ENCODE measurements around the gene PHACTR2.
A peak's percentile ranks its signal among the peaks of the same experiment; 100 is the strongest.

Gene PHACTR2

DNA sequence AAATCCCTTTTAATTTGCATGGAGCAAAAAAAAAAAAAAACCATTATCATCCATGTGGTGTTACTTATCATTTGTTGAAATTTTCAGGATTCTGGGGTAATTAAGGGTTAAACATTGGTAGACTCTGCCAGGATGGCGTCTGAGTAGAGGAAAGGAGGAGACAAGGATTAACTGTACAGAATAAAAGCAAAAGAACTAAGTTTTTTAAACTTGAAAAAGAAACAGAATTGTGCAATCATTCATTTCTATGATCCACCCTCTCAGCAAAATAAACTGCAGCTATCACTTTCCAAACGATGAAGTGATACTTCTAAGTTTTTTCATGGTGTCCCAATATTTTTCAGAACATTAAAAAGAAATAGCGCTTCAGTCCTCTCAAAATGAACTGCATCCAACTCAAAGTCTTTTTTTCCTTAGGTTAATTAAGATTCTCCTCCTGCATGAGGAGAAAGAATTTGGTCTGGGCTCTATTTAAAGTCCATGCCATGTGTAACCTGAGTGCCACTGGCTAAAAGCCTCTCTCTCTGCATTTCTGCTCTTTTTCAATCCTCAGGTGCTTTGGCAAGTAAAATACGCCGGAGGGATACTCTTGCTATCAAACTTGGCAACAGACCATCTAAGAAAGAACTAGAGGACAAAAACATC lies 95.9 kb downstream of the PHACTR2 start:
- H3K36me3 ChIP-seq = peaks cover 0 to 23% (median 11%) of the 10 kb centered on the region in 3 donors

DNA sequence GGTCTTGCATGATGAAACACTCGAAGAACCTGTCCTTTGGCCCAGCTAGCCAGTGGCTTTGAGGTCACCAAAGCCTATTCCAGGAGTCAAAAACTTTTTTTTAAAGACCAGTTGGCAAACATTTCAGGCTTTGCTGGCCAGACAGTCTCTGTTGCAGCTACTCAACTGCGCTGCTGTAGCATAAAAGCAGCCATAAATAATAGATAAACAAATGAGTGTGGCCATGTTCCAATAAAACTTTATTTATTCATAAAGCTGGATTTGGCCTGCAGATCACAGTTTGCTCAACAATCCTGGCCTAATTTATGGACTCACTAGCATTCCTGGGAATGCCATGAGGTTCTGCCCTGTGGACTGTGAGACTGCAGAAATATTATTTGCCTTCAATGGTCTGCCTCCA lies 96.6 kb downstream of the PHACTR2 start:
- no peaks in the 10 kb centered on the region for H3K27me3 ChIP-seq
- TF ChIP-seq, protein P1, sequence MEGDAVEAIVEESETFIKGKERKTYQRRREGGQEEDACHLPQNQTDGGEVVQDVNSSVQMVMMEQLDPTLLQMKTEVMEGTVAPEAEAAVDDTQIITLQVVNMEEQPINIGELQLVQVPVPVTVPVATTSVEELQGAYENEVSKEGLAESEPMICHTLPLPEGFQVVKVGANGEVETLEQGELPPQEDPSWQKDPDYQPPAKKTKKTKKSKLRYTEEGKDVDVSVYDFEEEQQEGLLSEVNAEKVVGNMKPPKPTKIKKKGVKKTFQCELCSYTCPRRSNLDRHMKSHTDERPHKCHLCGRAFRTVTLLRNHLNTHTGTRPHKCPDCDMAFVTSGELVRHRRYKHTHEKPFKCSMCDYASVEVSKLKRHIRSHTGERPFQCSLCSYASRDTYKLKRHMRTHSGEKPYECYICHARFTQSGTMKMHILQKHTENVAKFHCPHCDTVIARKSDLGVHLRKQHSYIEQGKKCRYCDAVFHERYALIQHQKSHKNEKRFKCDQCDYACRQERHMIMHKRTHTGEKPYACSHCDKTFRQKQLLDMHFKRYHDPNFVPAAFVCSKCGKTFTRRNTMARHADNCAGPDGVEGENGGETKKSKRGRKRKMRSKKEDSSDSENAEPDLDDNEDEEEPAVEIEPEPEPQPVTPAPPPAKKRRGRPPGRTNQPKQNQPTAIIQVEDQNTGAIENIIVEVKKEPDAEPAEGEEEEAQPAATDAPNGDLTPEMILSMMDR (IDR thresholded peaks at IDR 0.05) = no peak
- H3K4me3 ChIP-seq = no peak overlapping the region
- H3K27ac ChIP-seq = peak overlapping the region; percentile 53
- H3K4me1 ChIP-seq = peaks cover 0 to 32% (median 18%) of the 10 kb centered on the region in 4 donors
- intact Hi-C loops (cut with DNase I; ENCODE audit: low total_unique reads) = no loop called here
- DNase-seq = no peak
- H3K9me3 ChIP-seq = no peaks in the 10 kb centered on the region
- peaks cover 0 to 28% (median 11%) of the 10 kb centered on the region in 3 donors for H3K36me3 ChIP-seq

More for the DNA sequence above, 95.9 kb downstream of the PHACTR2 start:
- Histone ChIP-seq H3K27me3 (no peaks in the 10 kb centered on the region), H3K4me1 (peaks cover 0 to 32% (median 18%) of the 10 kb centered on the region in 4 donors), H3K9me3 (no peaks in the 10 kb centered on the region), H3K27ac (peak overlapping the region; percentile 53), H3K4me3 (no peak overlapping the region)
- DNase-seq = no peak
- TF ChIP-seq, protein P1 (IDR thresholded peaks at IDR 0.05) = no peak
- intact Hi-C loops (cut with DNase I; ENCODE audit: low total_unique reads) = no loop called here

DNA sequence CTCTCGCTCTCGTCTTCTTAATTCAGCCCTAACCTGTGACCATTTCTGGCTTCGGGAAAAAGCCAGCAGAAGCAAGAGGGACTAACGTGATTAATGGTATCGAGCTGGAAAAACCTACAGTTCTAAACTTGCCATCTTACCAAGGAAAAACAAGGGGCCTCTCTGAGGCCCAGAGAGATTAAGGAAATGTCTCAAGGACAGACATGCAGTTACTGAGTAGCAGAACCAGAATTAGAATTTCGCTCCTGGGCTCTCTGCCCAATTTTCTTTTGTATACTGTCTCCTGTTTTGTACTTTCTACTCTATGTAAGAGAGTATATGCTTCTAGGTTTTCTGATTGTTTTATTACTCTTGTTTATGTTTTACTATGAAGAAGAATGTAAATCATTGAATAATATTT lies 97.6 kb downstream of the PHACTR2 start:
- intact Hi-C loops (cut with DNase I; ENCODE audit: low total_unique reads) = no loop called here
- Histone ChIP-seq H3K4me3 (no peak overlapping the region), H3K36me3 (peaks cover 0 to 21% (median 11%) of the 10 kb centered on the region in 3 donors), H3K9me3 (no peaks in the 10 kb centered on the region), H3K27me3 (no peaks in the 10 kb centered on the region), H3K27ac (peak overlapping the region; percentile 53), H3K4me1 (peaks cover 0 to 32% (median 18%) of the 10 kb centered on the region in 4 donors)
- TF ChIP-seq, protein P1 (IDR thresholded peaks at IDR 0.05) = no peak
- DNase-seq = no peak

DNA sequence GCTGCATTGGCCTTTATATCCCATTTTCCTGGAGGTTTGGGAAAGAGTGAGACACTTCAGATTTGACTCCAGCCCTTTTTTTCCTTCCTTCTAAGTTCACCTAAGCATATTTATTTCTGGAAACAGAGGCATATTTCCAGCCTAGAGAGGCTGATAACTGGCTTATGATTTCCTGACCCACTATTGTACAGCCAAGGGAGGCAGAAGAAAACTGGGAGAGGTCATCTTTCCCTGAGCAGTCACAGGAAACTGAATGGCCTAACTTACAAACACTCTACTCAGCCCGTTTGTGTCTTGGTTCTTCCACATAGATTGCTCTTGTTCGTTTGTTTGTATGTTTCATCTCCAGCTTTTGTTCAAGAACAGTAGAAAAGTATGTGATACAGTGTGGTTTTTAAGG lies 101.2 kb downstream of the PHACTR2 start:
- no peak for DNase-seq
- Histone ChIP-seq H3K27ac (no peak overlapping the region), H3K27me3 (no peaks in the 10 kb centered on the region), H3K4me3 (no peak overlapping the region), H3K9me3 (no peaks in the 10 kb centered on the region), H3K36me3 (peaks cover 0 to 21% (median 0%) of the 10 kb centered on the region in 3 donors), H3K4me1 (peaks cover 0 to 37% (median 15%) of the 10 kb centered on the region in 4 donors)
- TF ChIP-seq, protein P1 (IDR thresholded peaks at IDR 0.05) = no peak
- intact Hi-C loops (cut with DNase I; ENCODE audit: low total_unique reads) = no loop called here

DNA sequence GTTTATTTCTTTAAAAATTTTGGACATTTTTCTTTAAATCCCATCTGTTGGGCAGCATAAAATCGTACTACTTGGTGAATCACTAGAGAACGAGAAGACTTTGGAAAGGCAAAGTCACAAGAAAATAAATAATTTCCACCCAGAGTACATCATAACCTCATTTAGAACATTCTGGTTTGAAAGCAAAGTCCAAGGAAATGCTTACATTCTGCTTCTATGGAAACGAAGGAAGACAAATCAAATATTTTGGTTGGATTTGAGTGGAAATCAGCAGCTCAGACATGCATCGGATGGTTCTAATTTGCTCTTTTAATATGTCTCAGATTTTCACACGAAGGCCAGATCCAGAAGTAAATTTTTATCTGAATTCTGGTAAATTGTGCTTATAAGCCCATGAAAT lies 104.7 kb downstream of the PHACTR2 start:
- Histone ChIP-seq H3K36me3 (peaks cover 13 to 45% (median 19%) of the 10 kb centered on the region in 3 donors), H3K4me3 (no peak overlapping the region), H3K4me1 (peaks cover 0 to 18% (median 0%) of the 10 kb centered on the region in 4 donors), H3K27ac (peak overlapping the region; percentile 50 to 60), H3K9me3 (peaks cover 0 to 8% (median 5%) of the 10 kb centered on the region in 3 donors), H3K27me3 (no peaks in the 10 kb centered on the region)
- TF ChIP-seq, protein P1 (IDR thresholded peaks at IDR 0.05) = no peak
- intact Hi-C loops (cut with DNase I; ENCODE audit: low total_unique reads) = no loop called here
- no peak for DNase-seq
